Stimulated activated CD4-positive, alpha-beta T cell treated with anti-CD3 and anti-CD28 coated beads, Interleukin-15, amount 100 ng/mL, for 48 hours (primary cell): ENCODE results near the gene ACVR1B.

Experiments used
- DNase-seq, 2 donors: peaks; one replicate each; pipeline ENCODE4 v3.0.0-alpha.2; 2020; ENCODE audit warnings: low read depth in 2 of 2

ACVR1B gene

DNA sequence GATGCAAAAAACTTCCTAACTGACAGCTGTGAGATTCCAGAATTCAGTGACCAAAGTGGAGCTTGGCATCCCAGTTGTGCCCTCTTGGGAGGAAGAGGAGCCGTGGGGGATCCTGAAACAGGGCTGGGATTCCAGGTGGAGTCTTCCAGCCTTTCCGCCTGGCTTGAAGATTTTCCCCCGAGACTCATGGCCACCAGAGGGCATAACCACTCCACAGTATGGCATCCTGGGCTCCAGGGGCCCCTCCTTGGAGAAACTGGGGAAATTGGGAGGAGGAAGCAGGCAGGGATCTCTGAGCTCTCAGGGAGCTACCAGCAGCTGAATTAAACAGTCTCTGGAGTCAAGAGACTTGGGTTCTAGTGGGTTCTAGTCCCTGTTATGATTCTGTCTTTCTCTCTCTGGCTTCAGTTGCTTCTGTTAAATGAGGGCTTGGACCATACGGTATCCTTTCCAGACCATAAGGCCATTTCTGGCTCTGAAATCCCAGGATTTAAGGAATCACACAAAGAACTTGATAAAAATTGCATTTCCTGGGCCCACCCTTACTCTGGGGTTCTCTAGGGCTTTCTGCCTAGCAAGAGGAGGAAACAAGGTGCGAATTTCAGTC, 52.6 kb downstream of the ACVR1B start:
- DNase-seq, result no peak

DNA sequence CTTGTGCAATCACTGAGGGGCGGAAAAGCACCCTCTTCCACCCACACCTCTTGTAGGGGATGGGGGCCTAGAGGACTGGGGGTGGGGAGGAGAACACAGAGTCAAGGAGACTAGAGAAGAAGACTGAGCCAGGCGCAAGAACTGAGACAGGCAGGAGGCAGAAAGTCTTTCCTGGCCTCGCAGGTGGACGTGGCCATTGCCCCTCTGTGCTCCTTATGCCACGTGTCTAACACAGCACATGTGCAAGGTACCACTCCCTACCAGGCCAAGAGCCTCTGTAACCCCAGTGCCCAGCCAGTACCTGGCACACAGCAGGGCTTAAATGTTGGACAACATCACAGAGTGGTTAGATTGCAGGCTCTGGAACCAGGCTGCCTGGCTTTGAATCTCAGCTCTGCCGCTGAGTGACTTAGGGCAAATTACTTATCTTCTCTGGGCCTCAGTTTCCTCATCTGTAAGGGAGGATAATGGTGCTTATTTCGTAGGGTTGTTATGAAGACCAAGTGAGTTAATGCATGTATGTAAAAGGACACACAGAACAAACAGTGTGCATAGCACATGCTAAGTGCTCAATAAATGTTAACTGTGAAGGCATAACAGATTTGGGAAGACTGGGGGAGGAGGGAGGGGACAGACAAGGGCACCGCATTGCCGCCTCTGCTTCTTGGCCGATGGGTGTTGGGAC, 53.9 kb downstream of the ACVR1B start:
- no peak for DNase-seq

DNA sequence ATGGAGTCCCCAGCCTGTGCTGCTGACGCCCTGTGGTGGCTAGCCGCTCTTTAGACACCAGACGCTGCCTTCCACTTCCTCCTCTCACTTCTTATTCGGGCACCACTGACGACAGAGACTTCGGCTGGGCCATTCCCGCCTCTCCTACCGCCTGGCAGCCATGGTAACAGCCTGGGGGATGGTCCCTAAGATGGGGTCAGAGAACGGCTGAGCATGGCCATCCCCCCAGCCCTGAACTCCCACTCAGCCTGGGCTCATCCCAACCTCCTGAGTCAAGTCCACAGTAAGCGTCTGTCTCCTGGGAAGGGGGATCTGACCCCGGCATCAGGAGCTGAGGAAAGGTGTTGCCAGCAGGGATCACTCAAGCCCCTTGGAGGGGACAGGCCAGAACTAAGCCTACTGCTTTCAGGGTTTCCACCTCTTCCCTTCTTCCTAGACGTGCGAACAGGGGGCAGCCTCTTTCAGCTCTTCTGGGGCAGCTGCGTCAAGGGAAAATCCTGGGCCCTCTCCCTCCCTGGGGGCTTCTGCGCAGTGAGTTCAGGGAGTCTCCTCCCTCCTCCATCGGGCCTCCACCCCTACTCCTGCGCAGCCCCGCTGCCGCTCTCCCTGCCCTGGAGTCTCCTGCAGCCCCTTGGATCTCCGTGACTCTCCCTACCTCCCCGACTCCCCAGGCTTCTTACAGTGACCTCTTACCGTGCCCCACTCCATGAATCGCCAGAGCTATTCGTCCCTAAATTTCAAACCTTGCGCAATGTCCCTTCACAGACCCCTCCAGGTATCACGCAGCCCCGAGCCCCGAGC, 54.6 kb downstream of the ACVR1B start:
- DNase-seq, result no peak

DNA sequence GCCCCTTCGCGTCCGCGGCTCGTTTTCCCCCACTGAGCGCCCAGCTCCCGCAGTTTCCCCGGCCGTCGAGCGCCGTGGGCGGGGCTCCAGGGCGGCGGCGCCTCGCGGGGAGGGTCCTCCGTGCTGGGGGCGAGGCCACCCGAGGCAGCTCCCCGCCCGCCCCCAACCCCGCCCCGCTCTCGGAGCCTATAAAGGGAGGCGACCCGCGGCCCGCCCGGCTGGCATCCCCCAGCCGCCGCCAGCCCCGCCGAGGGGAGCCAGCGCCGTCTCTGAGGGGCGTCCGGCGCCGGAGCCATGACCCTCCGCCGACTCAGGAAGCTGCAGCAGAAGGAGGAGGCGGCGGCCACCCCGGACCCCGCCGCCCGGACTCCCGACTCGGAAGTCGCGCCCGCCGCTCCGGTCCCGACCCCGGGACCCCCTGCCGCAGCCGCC, 55.2 kb downstream of the ACVR1B start, which contains the start of gene TAMALIN:
TSS of gene TAMALIN (plus strand) at position 221 of the 432 bp plus-strand sequence. CDS start at position 295, 74 bp downstream.
- DNase-seq, result peak; percentile 49 to 66

DNA sequence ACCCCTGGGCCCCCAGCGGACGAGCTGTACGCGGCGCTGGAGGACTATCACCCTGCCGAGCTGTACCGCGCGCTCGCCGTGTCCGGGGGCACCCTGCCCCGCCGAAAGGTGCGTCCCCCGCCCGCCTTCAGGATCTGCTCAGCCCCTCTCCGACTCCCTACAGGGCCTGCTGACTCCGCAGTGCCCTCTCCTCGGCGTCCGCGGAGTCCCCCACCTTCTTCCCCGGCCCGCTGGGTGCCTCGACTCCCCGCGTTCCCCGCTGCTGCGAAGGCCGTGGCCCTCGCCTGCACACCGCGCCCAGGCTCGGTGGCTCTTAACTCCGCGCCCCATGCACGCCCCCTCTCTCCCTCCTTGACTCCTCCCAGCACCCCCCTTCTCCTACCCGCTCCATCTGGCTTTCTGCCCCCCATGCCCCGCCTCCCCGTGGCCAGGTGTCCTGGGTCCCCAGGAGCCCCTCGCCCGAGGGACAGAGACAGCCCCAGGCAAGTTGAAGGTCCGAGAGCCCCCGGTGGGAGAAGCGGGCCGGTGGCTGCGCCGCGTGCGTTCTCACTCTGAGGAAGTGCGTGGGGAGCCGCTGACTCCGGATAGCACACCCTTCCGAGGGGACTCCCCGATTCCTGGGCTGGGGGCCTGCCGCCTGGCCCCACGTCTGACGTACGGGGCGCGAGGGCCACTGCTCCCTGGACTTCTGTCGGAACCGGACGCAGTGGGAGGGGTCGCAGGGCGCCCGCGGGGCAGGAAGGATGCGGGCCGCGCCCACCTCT, 55.8 kb downstream of the ACVR1B start:
- DNase-seq, result no peak

DNA sequence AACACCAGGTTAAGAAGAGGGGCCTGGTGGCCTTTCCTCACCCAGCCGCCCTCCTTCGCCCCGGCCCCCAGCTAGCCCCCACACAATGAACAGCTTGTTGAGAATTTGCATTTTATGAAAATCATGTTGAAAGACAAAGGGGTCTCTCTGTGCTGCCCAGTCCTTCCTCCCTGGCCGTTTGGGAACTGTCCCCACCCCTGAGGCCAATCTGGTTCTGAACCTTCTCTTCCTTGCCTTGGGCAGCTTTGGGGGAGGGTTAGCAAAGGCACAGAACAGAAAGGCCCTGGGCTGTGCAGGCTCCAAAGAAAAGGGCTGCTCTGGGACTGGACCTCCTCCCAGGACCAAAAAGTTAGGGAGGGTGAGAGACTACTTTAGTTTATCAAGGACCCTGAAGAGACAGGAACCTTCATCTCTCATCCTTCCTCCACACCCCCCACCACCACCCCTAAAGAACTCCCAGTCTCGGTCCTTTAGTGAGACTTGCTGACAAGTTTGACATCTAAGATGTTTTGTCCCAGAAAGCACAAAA, 56.5 kb downstream of the ACVR1B start:
- DNase-seq, result no peak

DNA sequence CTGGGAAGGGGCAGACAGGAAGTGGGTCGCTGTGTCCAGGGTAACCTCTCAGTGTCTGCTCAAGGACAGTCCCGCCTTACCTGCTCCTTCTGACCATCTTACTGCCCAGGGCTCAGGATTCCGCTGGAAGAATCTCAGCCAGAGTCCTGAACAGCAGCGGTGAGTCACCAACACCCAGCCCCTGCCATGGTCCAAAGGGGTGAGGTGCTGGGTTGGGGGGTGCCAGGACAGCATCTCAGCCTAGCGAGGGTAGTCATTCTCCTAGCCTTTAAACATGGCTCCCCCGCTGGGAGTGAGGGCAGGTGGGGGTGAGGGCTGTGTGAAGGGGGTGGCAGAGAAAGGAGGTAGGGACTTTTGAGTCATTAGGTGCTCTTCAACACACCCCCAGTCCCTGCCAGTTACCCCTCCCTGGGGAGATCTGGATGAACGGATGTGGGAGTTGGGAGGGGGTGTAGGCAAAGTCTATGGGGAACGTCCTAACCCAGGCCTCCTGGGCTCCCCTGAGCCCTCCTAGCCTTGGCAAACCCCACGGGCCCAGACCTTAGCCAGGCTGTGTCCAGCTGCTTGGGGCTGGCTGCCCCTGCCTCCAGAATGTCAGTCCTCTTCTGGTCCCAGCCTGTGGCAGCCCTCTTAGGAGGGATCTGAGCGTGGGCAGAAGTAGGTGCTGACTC, 57.7 kb downstream of the ACVR1B start:
- no peak for DNase-seq

DNA sequence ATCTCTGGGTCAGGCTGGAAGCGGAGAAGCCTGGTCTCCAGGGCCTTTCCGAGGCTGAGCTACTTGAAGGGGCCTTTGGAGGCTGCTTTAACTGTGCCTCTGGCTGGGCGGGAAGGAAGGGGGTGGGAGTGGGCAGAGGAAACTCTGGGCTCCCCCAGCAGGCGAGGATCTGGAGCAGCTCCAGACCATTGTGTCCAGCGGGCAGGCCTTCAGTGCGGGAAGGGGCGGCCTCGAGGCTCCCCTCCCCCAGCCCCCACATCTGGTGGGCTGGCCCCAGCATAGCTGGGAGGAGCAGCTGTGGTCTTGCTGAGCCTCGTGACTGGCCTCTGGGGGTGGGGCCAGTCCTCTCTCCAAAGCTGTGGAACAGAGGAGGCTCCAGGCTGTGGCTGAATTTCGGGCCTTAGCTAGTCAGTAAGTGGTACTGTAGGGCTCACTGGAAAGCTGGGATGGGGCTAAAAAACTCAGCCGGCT, 58.7 kb downstream of the ACVR1B start:
- DNase-seq, result no peak

DNA sequence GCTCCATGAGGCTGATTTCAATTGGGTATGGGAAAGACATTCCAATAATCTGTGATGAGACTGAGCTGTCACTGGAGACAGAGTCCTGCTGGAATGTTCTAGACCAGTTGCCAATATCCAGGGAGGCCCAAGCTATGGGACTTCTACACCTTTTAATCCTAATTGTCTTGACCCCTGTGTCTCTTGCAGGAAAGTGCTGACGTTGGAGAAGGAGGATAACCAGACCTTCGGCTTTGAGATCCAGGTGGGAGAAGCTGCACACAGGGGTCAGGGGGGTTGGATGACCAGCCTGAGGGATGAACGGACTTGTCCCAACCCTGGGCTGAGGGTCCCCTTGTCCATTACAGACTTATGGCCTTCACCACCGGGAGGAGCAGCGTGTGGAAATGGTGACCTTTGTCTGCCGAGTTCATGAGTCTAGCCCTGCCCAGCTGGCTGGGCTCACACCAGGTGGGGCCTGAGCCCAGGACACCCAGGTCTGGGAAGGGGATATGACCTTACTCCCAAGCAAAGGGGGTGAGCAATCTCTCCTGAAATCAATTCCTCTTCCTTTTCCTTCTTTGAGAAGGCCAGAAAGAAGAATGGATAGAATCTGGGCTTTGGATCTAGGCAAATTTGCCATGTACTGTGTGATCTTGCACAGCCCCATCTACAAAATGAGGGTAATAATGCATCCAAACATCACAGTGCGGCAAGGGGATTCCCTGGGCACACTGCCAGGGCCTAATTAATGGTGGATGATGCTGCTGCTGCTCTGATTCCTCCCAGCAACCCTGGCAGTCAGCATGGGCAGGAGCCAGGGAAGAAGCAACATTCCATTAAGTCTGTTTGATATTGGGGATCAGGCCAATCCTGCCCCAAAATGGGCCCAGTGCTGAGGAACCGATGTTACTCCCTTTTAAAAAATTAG, 59.4 kb downstream of the ACVR1B start:
- DNase-seq, result no peak

DNA sequence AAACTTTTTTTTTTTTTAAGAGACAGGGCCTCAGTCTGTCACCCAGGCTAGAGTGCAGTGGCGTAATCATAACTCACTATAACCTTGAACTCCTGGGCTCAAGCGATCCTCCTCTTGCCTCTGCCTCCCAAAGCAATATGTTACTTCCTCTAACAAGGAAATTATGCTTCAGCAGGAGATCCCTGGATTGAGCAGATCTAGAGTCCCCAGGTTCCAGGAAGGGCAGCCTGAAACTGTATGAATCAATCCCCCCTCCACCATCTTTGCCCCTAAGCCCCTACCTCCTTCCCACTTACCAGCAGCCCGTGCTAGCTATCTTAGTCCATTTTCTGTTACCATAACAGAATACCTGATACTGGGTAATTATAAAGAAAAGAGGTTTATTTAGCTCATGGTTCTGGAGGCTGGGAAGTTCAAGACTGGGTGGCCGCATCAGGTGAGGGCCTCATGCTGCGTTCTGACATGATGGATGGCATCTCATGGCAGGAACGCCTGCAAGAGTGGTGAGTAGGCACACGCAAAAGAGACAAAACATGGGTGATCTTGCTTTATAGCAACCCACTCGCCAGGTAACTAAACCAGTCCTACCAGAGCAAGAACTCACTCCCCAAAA, 60.2 kb downstream of the ACVR1B start:
- no peak for DNase-seq

DNA sequence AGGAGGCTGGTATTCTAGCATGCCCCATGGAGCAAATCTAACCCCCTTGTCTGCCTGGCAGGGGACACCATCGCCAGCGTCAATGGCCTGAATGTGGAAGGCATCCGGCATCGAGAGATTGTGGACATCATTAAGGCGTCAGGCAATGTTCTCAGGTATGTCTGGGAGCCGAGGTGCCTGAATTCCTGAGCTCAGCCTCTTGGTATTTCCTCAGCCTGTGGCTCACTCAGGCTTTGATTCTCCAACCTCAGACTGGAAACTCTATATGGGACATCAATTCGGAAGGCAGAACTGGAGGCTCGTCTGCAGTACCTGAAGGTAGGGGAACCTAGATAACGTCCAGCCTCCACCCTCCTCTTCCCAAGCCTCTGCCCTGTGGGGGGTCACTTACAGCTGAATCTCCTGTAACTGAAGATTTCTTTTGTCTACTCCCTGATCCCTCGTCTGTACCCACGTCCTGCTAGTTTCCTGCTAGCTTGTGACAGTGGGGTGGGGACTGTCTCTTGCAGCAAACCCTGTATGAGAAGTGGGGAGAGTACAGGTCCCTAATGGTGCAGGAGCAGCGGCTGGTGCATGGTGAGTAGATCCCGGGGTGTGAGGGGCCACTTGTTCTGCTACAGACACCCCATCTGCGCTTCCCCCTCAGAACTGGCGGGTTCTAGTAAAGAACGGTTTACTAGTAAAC, 62.3 kb downstream of the ACVR1B start:
- DNase-seq, result no peak

DNA sequence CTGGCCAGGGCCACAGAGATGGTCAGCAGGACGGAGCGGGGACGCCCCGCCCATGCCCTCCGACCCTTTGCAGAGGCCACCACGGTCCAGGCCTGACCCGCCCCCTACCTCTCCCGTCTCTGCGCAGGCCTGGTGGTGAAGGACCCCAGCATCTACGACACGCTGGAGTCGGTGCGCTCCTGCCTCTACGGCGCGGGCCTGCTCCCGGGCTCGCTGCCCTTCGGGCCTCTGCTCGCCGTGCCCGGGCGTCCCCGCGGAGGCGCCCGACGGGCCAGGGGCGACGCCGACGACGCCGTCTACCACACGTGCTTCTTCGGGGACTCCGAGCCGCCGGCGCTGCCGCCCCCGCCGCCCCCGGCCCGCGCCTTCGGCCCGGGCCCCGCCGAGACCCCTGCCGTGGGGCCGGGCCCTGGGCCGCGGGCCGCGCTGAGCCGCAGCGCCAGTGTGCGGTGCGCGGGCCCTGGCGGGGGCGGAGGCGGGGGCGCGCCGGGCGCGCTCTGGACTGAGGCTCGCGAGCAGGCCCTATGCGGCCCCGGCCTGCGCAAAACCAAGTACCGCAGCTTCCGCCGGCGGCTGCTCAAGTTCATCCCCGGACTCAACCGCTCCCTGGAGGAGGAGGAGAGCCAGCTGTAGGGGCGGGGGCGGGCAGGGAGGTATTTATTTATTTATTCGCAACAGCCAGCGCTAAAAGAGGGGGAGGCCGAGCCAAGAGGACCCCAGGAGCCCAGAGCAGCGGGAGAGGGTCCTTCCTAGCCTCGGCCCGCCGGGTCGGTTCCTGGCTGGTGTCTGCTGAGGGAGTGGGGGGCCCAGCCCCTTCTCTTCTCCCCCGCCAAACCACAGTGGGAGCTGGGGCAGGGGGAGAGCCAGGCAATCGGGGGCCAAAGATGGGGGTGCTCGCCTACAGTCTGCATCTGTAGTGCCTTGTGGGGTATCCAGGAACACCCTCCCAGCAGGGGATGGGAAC, 63.4 kb downstream of the ACVR1B start:
- no peak for DNase-seq

DNA sequence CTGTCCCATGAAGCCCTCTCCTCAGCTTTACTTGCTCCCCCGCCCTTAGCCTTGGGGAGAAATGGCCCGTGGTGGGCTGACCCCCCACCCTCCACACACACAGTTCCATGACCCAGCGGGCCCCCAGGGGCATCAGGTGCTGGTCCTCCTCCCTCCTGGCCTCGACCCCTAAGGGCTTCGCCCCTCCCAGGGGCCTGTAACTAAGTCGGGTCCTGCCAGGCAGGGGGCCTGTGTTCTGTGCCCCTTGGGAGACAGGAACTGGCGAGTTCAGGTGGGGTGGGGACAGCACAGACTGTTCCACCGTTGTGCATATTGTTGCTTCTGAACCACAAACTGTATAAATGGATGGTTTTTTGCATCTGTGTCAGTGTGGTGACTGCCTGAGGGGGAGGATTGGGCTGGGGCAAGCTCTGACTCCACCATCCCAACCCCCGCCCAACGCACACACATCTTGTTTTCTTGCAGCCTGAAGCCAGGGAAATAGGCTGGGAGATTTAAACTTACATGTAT, 64.1 kb downstream of the ACVR1B start:
- DNase-seq, result no peak

DNA sequence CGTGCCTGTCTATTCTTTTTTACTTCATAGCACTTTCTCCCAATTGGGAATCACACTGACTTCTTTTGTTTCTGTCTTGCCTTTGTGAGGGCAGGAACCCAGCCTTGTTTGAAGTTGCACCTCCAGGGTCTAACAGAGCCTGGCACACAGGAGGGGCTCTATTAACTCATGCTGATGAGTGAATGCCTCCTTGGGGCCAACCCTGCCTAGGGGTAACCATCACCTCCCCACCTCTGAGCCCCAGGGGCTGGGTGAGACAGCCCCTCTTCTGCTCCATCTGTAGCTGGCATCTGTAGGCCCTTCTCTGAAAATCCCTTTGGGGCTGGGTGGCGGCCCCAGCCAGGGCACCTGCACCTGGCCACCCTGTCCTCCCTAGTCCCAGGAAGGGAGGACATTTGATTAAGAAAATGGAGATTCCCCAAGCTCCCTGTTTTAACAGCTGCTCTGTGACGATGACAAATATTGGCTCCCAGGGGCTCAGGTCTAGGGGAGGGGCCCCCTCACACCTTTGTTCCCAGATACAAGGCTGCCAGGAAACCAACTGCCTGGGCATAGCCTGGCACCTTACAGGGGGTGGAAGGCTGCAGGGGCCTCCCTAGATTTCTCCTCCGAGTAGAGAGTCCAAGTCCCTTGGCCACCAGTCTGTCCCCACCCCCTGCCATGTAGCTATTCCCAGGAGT, 67.1 kb downstream of the ACVR1B start:
- DNase-seq, result no peak

DNA sequence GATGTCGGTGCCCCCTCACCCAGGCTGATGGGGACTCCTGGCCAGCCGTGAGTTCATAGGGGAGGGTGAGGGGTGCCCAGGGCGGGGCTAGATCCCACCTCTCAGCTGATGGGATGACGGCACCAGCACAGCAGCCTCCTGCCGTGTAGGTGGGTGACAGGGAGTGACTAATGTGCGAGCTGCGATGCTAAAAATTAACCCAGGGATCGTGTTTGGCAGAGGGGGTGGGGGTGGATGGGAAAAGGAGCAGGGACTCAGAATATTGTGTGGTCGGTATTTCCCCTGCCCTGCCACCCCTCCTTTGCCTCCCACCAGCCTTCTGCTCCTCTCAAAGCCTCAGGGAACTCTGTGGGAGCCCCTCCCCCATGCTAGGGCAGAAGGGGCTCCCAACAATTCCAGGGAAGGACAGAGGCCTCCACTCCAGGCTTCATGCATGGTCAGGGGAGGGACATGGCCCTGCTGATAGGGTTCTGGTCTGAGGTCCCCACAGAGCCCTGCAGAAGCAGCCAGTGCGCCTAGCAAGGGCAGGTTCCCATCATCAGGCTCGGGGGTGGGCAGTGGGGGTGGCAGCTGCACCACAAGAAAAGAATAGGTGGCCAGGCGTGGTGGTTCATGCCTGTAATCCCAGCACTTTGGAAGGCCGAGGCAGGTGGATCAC, 67.7 kb downstream of the ACVR1B start:
- no peak for DNase-seq

DNA sequence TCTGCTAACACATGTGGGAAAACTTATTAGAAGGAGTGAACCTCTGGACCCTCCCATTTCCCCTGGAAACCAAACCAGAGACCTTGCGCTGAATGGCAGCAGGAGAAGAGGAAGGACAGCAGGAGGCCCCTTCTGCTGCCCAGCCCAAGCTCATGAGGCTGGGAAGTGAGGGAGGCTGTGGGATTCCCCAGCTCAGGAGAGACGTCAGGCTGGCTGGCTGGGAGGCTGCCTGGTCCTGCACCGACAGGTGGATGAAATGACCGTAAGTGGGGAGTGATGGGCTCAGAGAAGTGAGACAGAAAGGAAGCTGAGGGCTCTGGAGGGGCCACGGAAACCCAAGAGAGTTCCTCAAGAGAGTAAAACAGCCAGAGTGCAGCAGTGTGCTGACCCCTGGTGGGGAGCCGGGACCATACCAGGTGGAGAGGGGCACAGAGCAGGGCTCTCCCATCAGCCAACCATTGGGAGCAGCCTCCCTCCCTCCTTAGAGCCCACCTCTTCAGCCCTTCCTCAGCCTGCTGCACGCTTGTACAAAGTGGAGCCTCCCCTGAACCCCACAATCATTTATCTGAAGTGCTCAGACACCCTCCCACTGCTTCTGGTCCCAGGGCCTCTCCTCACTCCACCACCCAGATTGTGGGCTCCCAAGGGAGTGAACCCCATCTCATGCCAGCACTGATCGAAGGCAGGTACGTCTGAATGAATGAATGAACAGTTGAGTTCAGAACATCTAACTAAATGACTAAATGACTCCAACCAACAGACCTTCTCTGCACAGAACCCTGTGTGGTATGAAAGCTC, 69.2 kb downstream of the ACVR1B start:
- peak; percentile 38 to 52 for DNase-seq
